ENCODE measurements around the gene C16orf46. TPM values are rescaled to one million over a fixed set of nuclear protein-coding genes. Genes with fewer than 3 reads are reported as not detected.

Gene C16orf46
- total RNA-seq, 2 donors from 2014 or later = 0.40 TPM; not detected in 1

DNA sequence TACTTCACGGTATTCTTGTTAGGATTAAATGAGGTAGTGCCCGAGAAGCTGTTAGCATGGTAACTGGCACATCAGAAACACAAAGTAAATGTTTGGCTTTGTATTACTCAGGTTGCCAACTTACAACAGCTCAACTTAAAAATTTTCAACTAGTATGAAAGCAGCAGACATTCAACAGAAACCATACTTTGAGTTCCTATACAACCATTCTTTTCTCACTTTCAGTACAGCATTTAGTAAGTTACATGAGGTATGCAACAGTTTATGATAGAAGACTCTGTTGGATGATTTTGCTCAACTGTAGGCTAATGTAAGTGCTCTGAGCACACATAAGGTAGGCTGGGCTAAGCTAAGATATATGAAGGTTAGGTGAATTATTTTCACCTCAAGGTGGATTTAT, 62.4 kb downstream of the C16orf46 start:
- no peaks in the 10 kb centered on the region for H3K9me3 ChIP-seq
- H3K4me1 ChIP-seq = no peaks in the 10 kb centered on the region
- H3K27me3 ChIP-seq = no peaks in the 10 kb centered on the region
- TF ChIP-seq, protein P1, sequence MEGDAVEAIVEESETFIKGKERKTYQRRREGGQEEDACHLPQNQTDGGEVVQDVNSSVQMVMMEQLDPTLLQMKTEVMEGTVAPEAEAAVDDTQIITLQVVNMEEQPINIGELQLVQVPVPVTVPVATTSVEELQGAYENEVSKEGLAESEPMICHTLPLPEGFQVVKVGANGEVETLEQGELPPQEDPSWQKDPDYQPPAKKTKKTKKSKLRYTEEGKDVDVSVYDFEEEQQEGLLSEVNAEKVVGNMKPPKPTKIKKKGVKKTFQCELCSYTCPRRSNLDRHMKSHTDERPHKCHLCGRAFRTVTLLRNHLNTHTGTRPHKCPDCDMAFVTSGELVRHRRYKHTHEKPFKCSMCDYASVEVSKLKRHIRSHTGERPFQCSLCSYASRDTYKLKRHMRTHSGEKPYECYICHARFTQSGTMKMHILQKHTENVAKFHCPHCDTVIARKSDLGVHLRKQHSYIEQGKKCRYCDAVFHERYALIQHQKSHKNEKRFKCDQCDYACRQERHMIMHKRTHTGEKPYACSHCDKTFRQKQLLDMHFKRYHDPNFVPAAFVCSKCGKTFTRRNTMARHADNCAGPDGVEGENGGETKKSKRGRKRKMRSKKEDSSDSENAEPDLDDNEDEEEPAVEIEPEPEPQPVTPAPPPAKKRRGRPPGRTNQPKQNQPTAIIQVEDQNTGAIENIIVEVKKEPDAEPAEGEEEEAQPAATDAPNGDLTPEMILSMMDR (IDR thresholded peaks at IDR 0.05) = no peak
- no peaks in the 10 kb centered on the region for H3K36me3 ChIP-seq
- intact Hi-C loops (cut with DNase I) = no loop called here
- no peak overlapping the region for H3K9ac ChIP-seq (ENCODE audit: low read depth in 2 of 2, low read length in 2 of 2)
- no peak overlapping the region for H3K4me3 ChIP-seq
- H3K27ac ChIP-seq = no peak overlapping the region
- no peak for DNase-seq

DNA sequence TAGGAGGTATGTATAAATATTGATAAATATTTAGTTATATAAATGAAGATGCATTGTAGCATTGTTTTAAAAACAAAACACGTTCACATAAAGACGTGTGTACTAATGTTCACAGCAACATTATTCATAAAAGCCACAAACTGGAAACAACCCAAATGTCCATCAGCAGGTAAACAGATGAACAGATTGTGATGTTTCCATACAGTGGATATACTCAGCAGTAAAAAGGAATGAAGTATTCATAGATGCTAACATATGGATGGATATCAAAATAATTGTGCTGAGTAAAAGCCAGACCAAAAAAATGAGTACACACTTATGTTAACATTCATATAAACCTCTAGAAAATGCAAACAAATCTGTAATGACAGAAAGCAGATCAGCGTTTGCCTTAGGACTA, 64.1 kb downstream of the C16orf46 start:
- Histone ChIP-seq H3K9ac (ENCODE audit: low read depth in 2 of 2, low read length in 2 of 2) (no peak overlapping the region), H3K4me1 (no peaks in the 10 kb centered on the region), H3K4me3 (no peak overlapping the region), H3K27ac (no peak overlapping the region), H3K27me3 (no peaks in the 10 kb centered on the region), H3K36me3 (no peaks in the 10 kb centered on the region), H3K9me3 (no peaks in the 10 kb centered on the region)
- intact Hi-C loops (cut with DNase I) = no loop called here
- DNase-seq = no peak
- TF ChIP-seq, protein P1 (IDR thresholded peaks at IDR 0.05) = no peak

Other genes starting within 250 kb of the C16orf46 start
- gene CMC2, start 70.4 kb downstream of the C16orf46 start, total RNA-seq = 10 to 100 TPM; 59.4 to 81.6 TPM
- 10 to 100 TPM in 1 of 2 donors, 1 to 10 TPM in 1; 9.3 to 28.7 TPM for gene CENPN, start 70.0 kb downstream of the C16orf46 start, total RNA-seq
- gene ATMIN, start 41.4 kb downstream of the C16orf46 start, total RNA-seq = 10 to 100 TPM; 23.9 to 26.3 TPM
- gene GCSH, start 19.2 kb upstream of the C16orf46 start, total RNA-seq = 10 to 100 TPM in 1 of 2 donors, 1 to 10 TPM in 1; 9.4 to 24.7 TPM
- 1 to 10 TPM; 2.1 to 6.1 TPM for gene BCO1, start 161.5 kb upstream of the C16orf46 start, total RNA-seq
- 10 to 100 TPM; 13.6 to 21.5 TPM for gene GAN, start 237.7 kb upstream of the C16orf46 start, total RNA-seq

All from colonic mucosa (tissue), 4 donors.